T-helper 1 cell treated with Interleukin-12 subunit alpha and Interleukin-12 subunit beta and Interleukin-4 antibody, amounts not matched to agents 30 μg/mL and 1 μg/mL, for 36 hours (primary cell): ENCODE data around the gene PTAFR.

Source experiments
- H3K27ac Mint-ChIP-seq: one replicate; pipeline ENCODE4 v1.8.0; 2021; ENCODE audit warnings: mild to moderate bottlenecking, mixed read lengths
- H3K27me3 Mint-ChIP-seq: one replicate; pipeline ENCODE4 v1.8.0; 2021; ENCODE audit warnings: low read depth, mixed read lengths
- H3K36me3 Mint-ChIP-seq: one replicate; pipeline ENCODE4 v1.8.0; 2021; ENCODE audit warnings: low read depth, mixed read lengths
- H3K4me1 Mint-ChIP-seq: one replicate; pipeline ENCODE4 v1.8.0; 2021; ENCODE audit warnings: low read depth, mixed read lengths
- H3K4me3 Mint-ChIP-seq: one replicate; pipeline ENCODE4 v1.8.0; 2021; ENCODE audit warnings: mild to moderate bottlenecking, moderate library complexity, mixed read lengths
- H3K9me3 Mint-ChIP-seq: one replicate; pipeline ENCODE4 v1.8.0; 2021; ENCODE audit warnings: mixed read lengths

PTAFR gene

DNA sequence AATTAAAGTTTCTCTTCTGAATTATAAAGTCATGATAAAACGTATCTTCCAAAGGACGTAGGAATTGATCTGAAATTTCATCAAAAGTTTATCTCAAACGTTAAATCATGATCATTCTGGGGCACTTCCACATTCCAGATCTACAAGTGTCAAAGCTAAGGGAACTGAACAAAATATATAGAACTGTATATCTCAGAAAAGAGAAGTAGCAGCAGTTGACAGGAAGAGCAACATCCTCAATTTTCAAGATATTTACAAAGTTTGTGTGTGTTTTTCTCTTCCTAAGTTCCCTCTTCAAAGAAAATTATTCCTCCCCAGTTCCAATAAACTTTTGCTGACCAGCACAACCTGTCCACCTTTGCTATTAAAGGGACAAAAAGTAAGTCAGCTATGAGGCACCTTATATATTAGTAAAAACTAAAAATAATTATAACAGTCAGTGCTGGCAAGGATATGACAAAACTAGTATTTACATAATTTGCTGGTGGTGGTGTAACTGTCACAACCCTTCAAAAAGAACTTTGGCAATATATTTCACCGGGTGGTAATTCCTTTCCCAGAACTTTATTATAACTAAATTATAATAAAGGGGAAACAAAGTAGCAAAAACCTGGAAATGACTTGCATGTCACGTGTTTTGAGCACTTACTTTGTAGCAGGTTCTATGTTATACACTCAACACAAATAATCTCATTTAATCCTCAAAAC is 49.6 kb downstream of the PTAFR start:
- Mint-ChIP-seq H3K4me3 (no peak overlapping the region), H3K4me1 (peaks cover 14% of the 10 kb centered on the region), H3K27me3 (peaks cover 59% of the 10 kb centered on the region), H3K9me3 (no peaks in the 10 kb centered on the region), H3K27ac (no peak overlapping the region), H3K36me3 (no peaks in the 10 kb centered on the region)

DNA sequence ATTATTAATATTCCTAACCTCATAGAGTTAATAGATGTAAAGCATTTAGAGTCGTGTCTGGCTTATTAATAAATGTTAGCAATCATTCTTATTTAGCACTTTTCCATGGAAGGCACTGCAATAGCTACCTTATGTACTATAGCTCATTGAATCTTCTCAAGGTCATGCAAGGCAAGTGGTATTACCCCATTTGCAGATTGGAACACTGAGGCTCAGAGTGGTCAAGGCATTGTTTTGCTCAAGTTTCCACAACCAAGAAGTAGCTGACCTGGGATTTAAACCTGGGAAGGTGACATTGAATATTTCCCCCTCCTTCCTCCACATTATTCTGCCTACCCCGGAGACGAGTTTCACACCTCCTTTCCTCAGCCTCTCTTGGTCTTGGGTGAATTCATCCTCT is 50.3 kb downstream of the PTAFR start:
- H3K4me1 Mint-ChIP-seq = peaks cover 14% of the 10 kb centered on the region
- H3K9me3 Mint-ChIP-seq = no peaks in the 10 kb centered on the region
- H3K36me3 Mint-ChIP-seq = no peaks in the 10 kb centered on the region
- H3K27ac Mint-ChIP-seq = no peak overlapping the region
- H3K27me3 Mint-ChIP-seq = peaks cover 55% of the 10 kb centered on the region
- H3K4me3 Mint-ChIP-seq = no peak overlapping the region

DNA sequence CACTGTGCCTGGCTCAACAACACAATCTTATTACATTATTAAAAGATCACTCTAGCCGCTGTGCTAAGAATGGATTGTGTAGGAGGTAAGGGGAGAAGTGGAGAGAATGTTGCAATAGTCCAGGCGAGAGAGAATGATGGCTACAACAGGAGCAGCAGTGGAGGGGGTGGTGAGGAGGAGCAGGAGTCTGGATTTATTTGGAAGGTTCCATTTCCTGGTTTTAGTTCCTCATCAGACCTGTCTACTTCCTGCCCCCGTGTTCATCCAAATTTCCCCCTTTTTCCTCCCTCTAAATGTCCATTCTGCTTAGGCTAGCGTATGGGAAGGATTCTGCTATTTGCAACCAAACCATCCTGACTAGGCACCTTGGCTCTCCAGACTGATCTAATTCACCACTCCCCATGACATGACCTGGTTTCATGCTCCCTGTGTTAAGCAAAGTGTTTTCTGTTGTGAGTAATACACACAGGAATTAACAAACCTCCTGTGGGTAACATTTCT is 53.0 kb downstream of the PTAFR start:
- no peaks in the 10 kb centered on the region for H3K36me3 Mint-ChIP-seq
- no peak overlapping the region for H3K27ac Mint-ChIP-seq
- no peak overlapping the region for H3K4me3 Mint-ChIP-seq
- peaks cover 64% of the 10 kb centered on the region for H3K27me3 Mint-ChIP-seq
- peaks cover 20% of the 10 kb centered on the region for H3K4me1 Mint-ChIP-seq
- H3K9me3 Mint-ChIP-seq = no peaks in the 10 kb centered on the region

DNA sequence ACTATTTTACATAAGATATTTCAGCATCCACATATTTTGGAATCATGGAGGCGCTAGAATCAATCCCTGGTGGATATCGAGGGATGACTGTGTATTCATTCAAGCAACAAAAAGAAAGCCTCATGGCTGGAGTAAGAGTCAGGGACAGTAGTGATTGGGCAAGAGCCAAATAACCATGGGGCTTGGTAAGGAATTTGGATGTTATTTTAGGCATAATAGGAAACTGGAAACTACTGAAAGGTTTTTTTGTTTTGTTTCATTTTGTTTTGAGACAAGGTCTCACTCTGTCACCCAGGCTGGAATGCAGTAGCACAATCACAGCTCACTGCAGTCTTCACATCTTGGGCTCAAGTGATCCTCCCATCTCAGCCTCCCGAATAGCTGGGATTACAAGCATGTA is 54.3 kb downstream of the PTAFR start:
- Mint-ChIP-seq H3K4me3 (no peak overlapping the region), H3K27ac (no peak overlapping the region), H3K36me3 (no peaks in the 10 kb centered on the region), H3K4me1 (peaks cover 17% of the 10 kb centered on the region), H3K9me3 (no peaks in the 10 kb centered on the region), H3K27me3 (peaks cover 57% of the 10 kb centered on the region)

DNA sequence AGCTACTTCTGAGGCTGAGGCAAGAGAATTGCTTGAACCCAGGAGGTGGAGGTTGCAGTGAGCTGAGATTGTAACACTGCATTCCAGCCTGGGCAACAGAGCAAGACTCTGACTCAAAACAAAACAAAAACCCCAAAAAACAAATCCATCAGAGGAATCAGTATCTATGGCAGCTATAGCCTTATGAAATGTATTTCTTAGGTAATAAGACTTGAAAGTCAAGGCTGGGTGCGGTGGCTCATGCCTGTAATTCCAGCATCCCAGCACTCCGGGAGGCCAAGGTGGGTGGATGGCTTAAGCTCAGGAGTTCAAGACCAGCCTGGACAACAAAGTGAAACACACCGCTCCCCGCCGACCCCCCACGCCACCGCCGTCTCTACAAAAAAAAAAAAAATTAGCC is 56.9 kb downstream of the PTAFR start:
- peaks cover 38% of the 10 kb centered on the region for H3K27me3 Mint-ChIP-seq
- H3K9me3 Mint-ChIP-seq = no peaks in the 10 kb centered on the region
- H3K4me1 Mint-ChIP-seq = peaks cover 18% of the 10 kb centered on the region
- H3K27ac Mint-ChIP-seq = no peak overlapping the region
- no peak overlapping the region for H3K4me3 Mint-ChIP-seq
- no peaks in the 10 kb centered on the region for H3K36me3 Mint-ChIP-seq

DNA sequence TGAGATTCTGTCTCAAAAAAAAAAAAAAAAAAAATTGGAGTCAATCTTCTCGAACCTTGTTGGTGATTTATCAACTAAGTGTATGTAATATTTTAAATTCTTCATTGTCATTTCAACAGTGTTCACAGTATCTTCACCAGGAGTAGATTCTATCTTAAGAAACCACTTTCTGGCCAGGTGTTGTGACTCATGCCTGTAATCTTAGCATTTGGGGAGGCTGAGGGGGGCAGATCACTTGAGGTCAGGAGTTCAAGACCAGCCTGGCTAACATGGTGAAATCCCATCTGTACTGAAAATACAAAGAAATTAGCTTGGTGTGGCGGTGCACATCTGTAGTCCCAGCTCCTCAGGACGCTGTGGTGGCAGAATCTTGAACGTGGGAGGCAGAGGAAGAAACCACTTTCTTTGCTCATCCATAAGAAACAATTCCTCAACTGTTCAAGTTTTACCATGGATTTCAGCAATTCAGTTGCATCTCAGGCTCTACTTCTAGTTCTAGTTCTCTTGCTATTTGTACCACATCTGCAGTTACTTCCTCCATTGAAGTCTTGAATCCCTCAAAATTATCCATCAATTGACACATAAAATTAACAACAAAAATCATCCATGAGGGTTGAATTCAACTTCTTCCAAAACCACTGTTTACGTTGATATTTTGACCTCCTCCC is 57.7 kb downstream of the PTAFR start:
- no peaks in the 10 kb centered on the region for H3K36me3 Mint-ChIP-seq
- H3K9me3 Mint-ChIP-seq = no peaks in the 10 kb centered on the region
- H3K27ac Mint-ChIP-seq = no peak overlapping the region
- H3K27me3 Mint-ChIP-seq = peaks cover 38% of the 10 kb centered on the region
- H3K4me1 Mint-ChIP-seq = peaks cover 18% of the 10 kb centered on the region
- no peak overlapping the region for H3K4me3 Mint-ChIP-seq

DNA sequence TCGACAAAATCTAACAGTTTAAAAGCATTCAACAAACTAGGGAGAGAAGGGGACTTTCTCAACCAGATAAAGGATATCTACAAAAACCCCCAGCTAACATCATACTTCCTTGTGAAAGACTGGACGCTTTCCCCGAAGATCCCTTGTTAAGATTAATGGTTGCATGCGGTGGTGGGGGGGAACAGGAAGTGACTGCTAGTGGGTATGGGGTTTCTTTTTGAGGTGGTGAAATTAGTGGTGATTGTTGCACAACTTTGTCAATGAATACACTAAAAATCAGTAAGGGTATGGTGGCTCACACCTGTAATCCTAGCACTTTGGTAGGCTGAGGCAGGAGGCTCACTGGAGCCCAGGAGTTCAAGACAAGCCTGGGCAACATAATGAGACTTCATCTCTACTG is 61.2 kb downstream of the PTAFR start:
- Mint-ChIP-seq H3K4me1 (peaks cover 30% of the 10 kb centered on the region), H3K36me3 (peaks cover 5% of the 10 kb centered on the region), H3K4me3 (no peak overlapping the region), H3K9me3 (no peaks in the 10 kb centered on the region), H3K27me3 (peaks cover 20% of the 10 kb centered on the region), H3K27ac (peak overlapping the region; percentile 53)

DNA sequence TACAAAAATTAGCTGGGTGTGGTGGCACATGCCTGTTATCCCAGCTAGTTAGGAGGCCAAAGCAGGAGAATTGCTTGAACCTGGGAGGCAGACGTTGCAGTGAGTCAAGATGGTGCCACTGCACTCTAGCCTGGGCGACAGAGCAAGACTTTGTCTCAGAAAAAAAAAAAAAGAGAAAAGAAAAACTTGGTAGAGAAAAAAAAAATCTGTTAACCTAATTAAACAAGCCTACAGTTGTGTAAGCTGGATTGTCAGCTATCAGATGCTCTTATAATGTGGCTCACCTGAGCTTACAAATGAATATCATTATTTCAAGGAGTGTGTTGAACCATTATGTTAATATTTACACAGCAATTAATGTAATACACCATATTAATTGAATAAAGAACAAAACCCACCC is 61.6 kb downstream of the PTAFR start:
- H3K4me3 Mint-ChIP-seq = no peak overlapping the region
- no peaks in the 10 kb centered on the region for H3K9me3 Mint-ChIP-seq
- peaks cover 20% of the 10 kb centered on the region for H3K27me3 Mint-ChIP-seq
- peaks cover 31% of the 10 kb centered on the region for H3K4me1 Mint-ChIP-seq
- peak overlapping the region; percentile 53 for H3K27ac Mint-ChIP-seq
- peaks cover 5% of the 10 kb centered on the region for H3K36me3 Mint-ChIP-seq

DNA sequence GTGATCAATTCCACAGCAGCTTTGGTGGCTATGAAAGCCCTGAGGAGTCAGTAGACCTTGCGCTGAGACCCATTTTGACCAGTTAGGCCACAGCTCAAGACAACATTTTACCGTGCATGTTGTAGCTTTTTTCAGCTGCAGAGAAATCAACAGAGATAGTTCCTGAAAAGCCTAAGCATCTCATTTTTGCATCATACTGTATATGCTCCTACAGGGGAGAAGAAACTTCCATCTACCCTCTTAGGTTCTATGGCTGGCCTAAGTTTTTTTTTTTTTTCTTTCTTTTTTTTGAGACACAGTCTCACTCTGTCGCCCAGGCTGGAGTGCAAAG is 63.3 kb downstream of the PTAFR start:
- peaks cover 8% of the 10 kb centered on the region for H3K27me3 Mint-ChIP-seq
- peak overlapping the region; percentile 2 for H3K27ac Mint-ChIP-seq
- peaks cover 5% of the 10 kb centered on the region for H3K36me3 Mint-ChIP-seq
- H3K4me3 Mint-ChIP-seq = no peak overlapping the region
- peaks cover 25% of the 10 kb centered on the region for H3K4me1 Mint-ChIP-seq
- no peaks in the 10 kb centered on the region for H3K9me3 Mint-ChIP-seq

DNA sequence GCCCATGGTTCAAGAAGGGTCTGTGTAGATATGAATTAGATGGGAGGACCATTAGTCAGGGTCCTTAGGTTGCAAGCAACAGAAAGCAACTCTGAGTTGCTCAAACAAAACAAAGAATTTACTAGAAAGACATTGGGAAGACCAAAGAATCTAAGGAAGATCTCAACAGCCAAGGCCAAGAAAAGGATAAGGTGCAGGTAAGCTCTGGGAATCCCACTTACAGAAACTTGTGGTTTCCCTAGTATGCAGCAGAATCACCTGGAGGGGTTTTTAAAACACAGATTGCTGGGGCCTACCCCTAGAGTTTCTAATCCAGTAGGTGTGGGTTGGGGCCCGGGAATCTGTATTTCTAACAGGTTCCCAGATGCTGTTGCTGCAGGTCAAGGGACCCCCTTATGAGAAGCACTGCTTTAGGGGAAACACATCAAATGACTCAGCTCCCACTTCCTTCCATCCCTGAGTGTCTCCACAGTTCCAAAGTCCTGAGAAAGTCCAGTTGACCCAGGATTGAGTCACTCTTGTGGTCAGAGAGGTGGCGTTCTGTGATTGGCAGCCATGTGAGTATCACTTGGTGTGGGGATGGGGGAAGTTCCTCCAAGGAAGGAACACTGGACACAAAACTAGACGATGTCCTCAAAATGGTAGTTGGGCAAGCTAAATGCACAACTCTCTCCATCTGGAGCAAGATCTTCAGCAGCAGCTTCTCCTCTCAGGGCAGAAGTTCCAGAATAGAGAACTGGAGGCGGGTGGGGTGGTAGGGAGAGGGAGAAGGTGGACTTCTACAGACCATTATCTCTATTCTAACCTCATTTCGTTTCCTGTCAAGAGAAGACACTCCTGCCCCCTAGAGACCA is 63.9 kb downstream of the PTAFR start:
- H3K27ac Mint-ChIP-seq = peak overlapping the region; percentile 15
- no peak overlapping the region for H3K4me3 Mint-ChIP-seq
- H3K4me1 Mint-ChIP-seq = peaks cover 25% of the 10 kb centered on the region
- H3K27me3 Mint-ChIP-seq = peaks cover 7% of the 10 kb centered on the region
- H3K36me3 Mint-ChIP-seq = peaks cover 5% of the 10 kb centered on the region
- no peaks in the 10 kb centered on the region for H3K9me3 Mint-ChIP-seq

DNA sequence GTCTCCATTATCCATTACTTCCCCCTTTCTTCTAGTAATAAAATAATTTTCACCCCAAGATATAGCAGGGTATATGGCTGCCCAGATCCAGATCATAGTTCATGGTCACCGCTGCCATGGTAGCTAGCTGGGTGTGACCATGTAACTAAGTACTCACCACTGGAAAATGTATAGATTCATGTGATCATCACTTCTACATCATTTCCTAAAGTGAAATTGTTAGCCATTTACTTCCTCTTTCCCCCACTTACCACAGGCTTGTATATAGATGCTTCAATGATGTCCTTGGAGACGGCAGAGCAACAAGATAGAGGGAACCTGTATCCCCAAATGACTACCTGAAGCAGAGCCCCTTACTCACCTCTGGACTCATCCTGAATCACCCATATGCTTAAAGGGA is 65.3 kb downstream of the PTAFR start:
- no peaks in the 10 kb centered on the region for H3K27me3 Mint-ChIP-seq
- peaks cover 5% of the 10 kb centered on the region for H3K36me3 Mint-ChIP-seq
- H3K27ac Mint-ChIP-seq = peak overlapping the region; percentile 81

DNA sequence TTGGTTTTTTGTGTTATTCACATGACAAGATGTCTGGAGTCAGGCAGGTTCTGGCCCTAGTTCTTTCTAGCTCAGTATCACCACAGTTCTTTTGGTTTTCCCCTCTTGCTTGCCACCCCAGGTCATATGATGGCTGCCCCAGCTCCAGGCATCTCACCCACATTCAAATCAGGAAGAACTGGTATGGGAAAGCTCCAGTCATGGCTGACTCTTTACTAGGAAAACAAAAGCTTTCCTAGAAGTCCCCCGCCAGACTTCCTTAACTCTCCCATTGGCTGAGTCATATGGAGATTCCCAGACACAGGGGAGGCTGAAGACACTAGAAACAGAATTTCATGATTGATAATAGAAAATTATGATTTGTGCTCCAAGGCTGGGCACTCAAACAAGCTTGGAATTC is 65.9 kb downstream of the PTAFR start:
- Mint-ChIP-seq H3K27me3 (peaks cover 4% of the 10 kb centered on the region), H3K4me3 (no peak overlapping the region), H3K9me3 (no peaks in the 10 kb centered on the region), H3K27ac (peak overlapping the region; percentile 51), H3K4me1 (peaks cover 27% of the 10 kb centered on the region), H3K36me3 (peaks cover 5% of the 10 kb centered on the region)

More for the DNA sequence above, 65.3 kb downstream of the PTAFR start:
- no peaks in the 10 kb centered on the region for H3K9me3 Mint-ChIP-seq
- H3K4me1 Mint-ChIP-seq = peaks cover 25% of the 10 kb centered on the region
- no peak overlapping the region for H3K4me3 Mint-ChIP-seq

DNA sequence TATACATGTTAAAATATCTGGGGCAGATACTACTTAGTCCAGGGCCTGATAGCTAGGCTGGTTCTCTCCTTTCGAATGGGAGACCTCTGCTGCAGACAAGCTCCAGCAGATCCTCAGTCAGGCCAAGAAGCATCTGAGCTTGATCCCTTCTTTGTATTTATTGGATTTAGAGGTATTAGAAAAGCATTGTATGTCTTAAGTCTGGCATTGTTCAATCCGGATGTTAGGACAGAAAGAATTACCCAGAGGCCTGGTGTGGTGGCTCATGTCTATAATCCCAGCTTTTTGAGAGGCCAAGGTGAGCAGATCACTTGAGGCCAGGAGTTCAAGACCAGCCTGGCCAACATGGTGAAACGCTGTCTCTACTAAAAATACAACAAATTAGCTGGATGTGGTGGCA is 66.9 kb downstream of the PTAFR start:
- H3K27me3 Mint-ChIP-seq = peaks cover 7% of the 10 kb centered on the region
- peaks cover 5% of the 10 kb centered on the region for H3K36me3 Mint-ChIP-seq
- no peak overlapping the region for H3K27ac Mint-ChIP-seq
- H3K9me3 Mint-ChIP-seq = no peaks in the 10 kb centered on the region
- peaks cover 21% of the 10 kb centered on the region for H3K4me1 Mint-ChIP-seq
- H3K4me3 Mint-ChIP-seq = no peak overlapping the region

DNA sequence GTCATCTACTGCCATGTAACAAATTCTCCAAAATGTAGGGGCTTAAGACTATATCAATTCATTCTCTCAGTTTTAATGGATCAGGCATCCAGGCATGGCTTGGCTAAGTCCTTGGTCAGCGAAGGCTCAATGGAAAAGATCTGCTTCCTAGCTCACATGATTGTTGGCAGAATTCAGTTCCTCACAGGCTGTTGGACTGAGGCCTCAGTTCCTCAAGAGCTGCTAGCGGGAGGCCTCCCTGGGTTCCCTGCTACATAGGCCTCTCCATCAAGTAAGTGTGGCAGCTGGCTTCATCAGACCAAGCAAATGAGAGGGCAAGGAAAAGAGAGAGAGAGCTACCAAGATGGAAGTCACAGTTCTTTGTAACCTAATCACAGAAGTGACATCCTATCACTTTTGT is 68.5 kb downstream of the PTAFR start:
- Mint-ChIP-seq H3K4me3 (no peak overlapping the region), H3K9me3 (no peaks in the 10 kb centered on the region), H3K27ac (no peak overlapping the region), H3K36me3 (peaks cover 5% of the 10 kb centered on the region), H3K4me1 (peaks cover 21% of the 10 kb centered on the region), H3K27me3 (peaks cover 7% of the 10 kb centered on the region)
